ENCODE results near the gene CRYBG1.

DNA sequence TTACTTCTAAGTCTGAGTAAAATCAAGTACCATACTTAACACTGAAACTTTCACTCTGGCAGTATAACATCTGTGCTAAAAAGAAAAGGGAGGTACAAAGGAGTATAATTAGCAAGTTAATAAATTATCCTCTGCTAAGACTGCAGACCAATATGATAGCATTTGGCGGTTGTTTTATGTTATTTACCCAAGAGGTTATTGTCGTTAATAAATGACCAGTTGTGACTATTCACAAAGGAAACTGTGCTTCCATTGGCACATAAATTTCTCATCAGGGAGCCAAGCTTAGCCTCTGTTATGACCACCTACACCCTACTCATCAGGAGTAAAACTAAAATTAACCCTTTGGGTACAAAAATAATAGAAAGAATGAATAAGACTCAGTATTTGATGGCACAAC, 86.5 kb downstream of the CRYBG1 start:
- no peak for TF ChIP-seq CTCF (IDR thresholded peaks at IDR 0.05; ENCODE audit: low read depth, low read length)
- TF ChIP-seq POLR2A (IDR thresholded peaks at IDR 0.05; ENCODE audit: extremely low read depth, insufficient read length): no peak
